Neural progenitor cell (in vitro differentiated cells): Measurements from ENCODE around the gene ARHGAP23. TPM values are rescaled to one million over a fixed set of nuclear protein-coding genes. Genes with fewer than 3 reads are reported as not detected.

Source experiments
- DNase-seq: peaks from one replicate; pipeline ENCODE4 v3.0.0-alpha.2; 2016; ENCODE audit warnings: low spot score
- H2AFZ ChIP-seq: fragments of 200-600 bp; sonication (generic); replicated peaks from 2 replicates; pipeline ENCODE4 v1.6.1; 2016; ENCODE audit warnings: antibody characterized with exemption
- H3F3A ChIP-seq: fragments of 200-600 bp; sonication (generic); 2 replicates; pipeline ENCODE4 v1.6.1; 2016; ENCODE audit warnings: antibody characterized with exemption, low read depth
- H3K27ac ChIP-seq: fragments of 200-600 bp; sonication (generic); 2 replicates; pipeline ENCODE4 v1.5.1; 2016; ENCODE audit warnings: mild to moderate bottlenecking
- H3K27me3 ChIP-seq: fragments of 200-600 bp; sonication (generic); 2 replicates; pipeline ENCODE4 v1.6.1; 2016; ENCODE audit warnings: mild to moderate bottlenecking, moderate library complexity
- H3K36me3 ChIP-seq: fragments of 200-600 bp; sonication (generic); 2 replicates; pipeline ENCODE4 v1.5.1; 2016
- H3K4me1 ChIP-seq: fragments of 200-600 bp; sonication (generic); 2 replicates; pipeline ENCODE4 v1.6.1; 2016; ENCODE audit warnings: mixed run types
- H3K4me2 ChIP-seq: fragments of 200-600 bp; sonication (generic); 2 replicates; pipeline ENCODE4 v1.6.1; 2016
- H3K4me3 ChIP-seq: fragments of 200-600 bp; sonication (generic); 2 replicates; pipeline ENCODE4 v1.5.1; 2016
- H3K79me2 ChIP-seq: fragments of 200-600 bp; sonication (generic); 2 replicates; pipeline ENCODE4 v1.6.1; 2016; ENCODE audit warnings: low read depth
- H3K9ac ChIP-seq: fragments of 200-600 bp; sonication (generic); 2 replicates; pipeline ENCODE4 v1.6.1; 2016
- H3K9me3 ChIP-seq: fragments of 200-600 bp; sonication (generic); 2 replicates; pipeline ENCODE4 v1.5.1; 2016; ENCODE audit warnings: low read depth
- H4K20me1 ChIP-seq: fragments of 200-600 bp; sonication (generic); 2 replicates; pipeline ENCODE4 v1.6.1; 2016; ENCODE audit warnings: low read depth
- H3K27ac Mint-ChIP-seq: 3 replicates; pipeline ENCODE4 v1.8.0; 2021; ENCODE audit warnings: mixed read lengths
- H3K27me3 Mint-ChIP-seq: 2 replicates; pipeline ENCODE4 v1.8.0; 2022; ENCODE audit warnings: low read depth, mild to moderate bottlenecking, inconsistent platforms, moderate library complexity, mixed read lengths; ENCODE audit not compliant: insufficient read depth
- H3K36me3 Mint-ChIP-seq: 3 replicates; pipeline ENCODE4 v1.8.0; 2021; ENCODE audit warnings: mixed read lengths
- H3K4me1 Mint-ChIP-seq: 3 replicates; pipeline ENCODE4 v1.8.0; 2021; ENCODE audit warnings: mixed read lengths
- H3K4me3 Mint-ChIP-seq: 3 replicates; pipeline ENCODE4 v1.8.0; 2021; ENCODE audit warnings: mild to moderate bottlenecking, moderate library complexity, mixed read lengths
- H3K9me3 Mint-ChIP-seq: 3 replicates; pipeline ENCODE4 v1.8.0; 2020; ENCODE audit warnings: mixed read lengths
- EZH2 ChIP-seq: fragments of 200-600 bp; sonication (generic); IDR thresholded peaks from 2 replicates; pipeline ENCODE4 v1.6.1; 2017; ENCODE audit warnings: antibody characterized with exemption, mild to moderate bottlenecking, moderate library complexity
- EZH2phosphoT487 ChIP-seq: fragments of 200-600 bp; sonication (generic); IDR thresholded peaks from 2 replicates; pipeline ENCODE4 v1.6.1; 2017; ENCODE audit warnings: antibody characterized with exemption
- total RNA-seq: library from RNA; depleted of rRNA; stranded (reverse); fragments of >200 nt; gene quantifications from 2 replicates; pipeline ENCODE4 v1.2.3, GENCODE V29; 2015; ENCODE audit warnings: low replicate concordance
- TF ChIP-seq, protein P1 (sequence below): fragments of 200-600 bp; sonication (generic); IDR thresholded peaks from 2 replicates; pipeline ENCODE4 v1.5.1; 2017; ENCODE audit warnings: antibody characterized with exemption, mild to moderate bottlenecking

ARHGAP23 gene
- total RNA-seq, 1 donor from 2014 or later = 6.1 TPM

DNA sequence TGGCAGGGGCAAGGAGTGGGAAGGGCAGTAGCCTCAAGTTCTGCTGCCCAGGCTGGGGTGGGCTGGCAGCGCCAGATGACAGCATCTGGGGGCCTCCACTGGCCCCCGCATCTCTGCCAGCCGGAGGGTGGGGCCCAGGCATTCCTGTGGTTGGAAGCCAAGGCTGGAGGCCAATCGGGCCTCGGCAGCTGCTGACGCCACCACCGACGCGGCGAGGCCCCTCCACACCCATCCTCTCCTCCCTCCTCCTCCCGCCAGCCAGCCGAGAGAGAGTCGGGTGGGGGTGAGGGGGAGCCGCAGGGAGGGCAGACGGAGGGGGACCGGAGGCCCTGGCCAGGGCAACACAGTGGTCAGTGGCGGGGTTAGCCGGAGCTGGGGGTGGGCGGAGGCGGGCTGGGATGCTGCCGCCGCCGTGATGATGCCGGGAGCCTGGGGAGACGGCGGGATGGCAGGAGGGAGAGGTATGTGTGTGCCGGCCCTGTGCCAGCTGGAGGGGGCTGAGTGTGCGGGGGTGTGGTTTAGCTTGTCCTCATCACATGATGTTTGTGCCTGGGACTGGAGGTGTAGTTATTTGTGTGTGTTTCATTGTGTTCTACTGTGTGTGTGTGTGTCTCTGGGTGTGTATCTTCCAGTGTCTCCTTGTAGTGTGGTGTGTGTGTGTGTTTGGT lies 36.6 kb downstream of the ARHGAP23 start:
- Histone ChIP-seq H3K36me3 (no peaks in the 10 kb centered on the region), H3K9me3 (no peaks in the 10 kb centered on the region), H4K20me1 (no peaks in the 10 kb centered on the region), H3K4me1 (peaks cover 10% of the 10 kb centered on the region), H3K4me3 (no peak overlapping the region), H2AFZ (no peak overlapping the region), H3K27me3 (no peaks in the 10 kb centered on the region), H3K79me2 (no peaks in the 10 kb centered on the region), H3K27ac (peak overlapping the region; percentile 35), H3F3A (no peaks in the 10 kb centered on the region), H3K4me2 (no peak overlapping the region), H3K9ac (no peak overlapping the region)
- H3K27me3 Mint-ChIP-seq = peaks cover 13% of the 10 kb centered on the region
- H3K4me1 Mint-ChIP-seq = peaks cover 25% of the 10 kb centered on the region
- peak overlapping the region; percentile 76 for H3K27ac Mint-ChIP-seq
- peak; percentile 55 for DNase-seq
- H3K9me3 Mint-ChIP-seq = peaks cover 3% of the 10 kb centered on the region
- peak overlapping the region; percentile 83 for H3K4me3 Mint-ChIP-seq
- TF ChIP-seq EZH2 (no peak), EZH2phosphoT487 (no peak)
- TF ChIP-seq, protein P1, sequence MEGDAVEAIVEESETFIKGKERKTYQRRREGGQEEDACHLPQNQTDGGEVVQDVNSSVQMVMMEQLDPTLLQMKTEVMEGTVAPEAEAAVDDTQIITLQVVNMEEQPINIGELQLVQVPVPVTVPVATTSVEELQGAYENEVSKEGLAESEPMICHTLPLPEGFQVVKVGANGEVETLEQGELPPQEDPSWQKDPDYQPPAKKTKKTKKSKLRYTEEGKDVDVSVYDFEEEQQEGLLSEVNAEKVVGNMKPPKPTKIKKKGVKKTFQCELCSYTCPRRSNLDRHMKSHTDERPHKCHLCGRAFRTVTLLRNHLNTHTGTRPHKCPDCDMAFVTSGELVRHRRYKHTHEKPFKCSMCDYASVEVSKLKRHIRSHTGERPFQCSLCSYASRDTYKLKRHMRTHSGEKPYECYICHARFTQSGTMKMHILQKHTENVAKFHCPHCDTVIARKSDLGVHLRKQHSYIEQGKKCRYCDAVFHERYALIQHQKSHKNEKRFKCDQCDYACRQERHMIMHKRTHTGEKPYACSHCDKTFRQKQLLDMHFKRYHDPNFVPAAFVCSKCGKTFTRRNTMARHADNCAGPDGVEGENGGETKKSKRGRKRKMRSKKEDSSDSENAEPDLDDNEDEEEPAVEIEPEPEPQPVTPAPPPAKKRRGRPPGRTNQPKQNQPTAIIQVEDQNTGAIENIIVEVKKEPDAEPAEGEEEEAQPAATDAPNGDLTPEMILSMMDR = no peak
- H3K36me3 Mint-ChIP-seq = peaks cover 5% of the 10 kb centered on the region

DNA sequence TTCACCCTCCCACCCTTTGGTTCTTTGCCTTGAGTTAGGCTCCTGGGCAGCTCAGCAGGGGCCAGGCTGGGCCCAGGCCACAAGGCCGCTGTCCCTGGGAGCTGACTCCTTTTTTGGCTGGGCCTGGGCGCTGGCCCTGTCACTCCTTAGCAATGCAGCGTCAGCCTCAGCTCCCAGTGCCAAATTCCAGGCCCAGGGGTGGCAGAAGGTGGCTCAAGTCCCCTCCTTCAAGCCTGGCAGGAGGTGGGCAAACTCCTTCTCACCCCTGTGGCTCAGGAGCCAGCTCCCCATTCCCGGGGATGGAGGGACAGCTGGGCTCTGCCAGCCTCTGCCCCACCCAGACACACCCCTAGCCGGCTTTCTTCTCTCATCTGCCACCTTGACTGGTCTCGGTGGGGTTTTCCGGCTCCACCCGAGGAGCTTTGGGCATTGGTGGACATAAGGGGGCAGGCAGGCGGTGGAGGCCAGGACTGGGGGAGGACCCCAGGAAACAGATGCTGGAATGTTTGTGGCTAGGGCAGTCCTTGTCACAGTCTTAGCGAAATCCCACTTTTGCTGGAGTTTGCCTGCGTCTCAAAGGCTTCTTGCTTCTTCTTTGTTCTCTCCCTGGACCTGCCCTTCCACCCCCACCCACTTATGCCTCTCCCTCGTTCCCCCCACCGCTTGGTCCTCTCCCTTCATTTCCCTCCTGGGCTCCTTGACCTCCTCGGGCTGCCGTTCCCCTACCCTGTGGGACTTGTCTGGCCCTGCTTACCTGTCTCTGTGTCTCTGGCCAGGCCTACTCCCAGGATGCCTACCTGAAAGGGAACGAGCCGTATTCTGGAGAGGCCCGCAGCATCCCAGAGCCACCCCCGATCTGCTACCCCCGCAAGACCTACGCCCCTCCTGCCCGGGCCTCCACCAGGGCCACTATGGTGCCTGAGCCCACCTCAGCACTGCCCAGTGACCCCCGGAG lies 37.4 kb downstream of the ARHGAP23 start:
- H2AFZ ChIP-seq = no peak overlapping the region
- H3F3A ChIP-seq = no peaks in the 10 kb centered on the region
- Mint-ChIP-seq H3K9me3 (peaks cover 3% of the 10 kb centered on the region), H3K27ac (peak overlapping the region; percentile 86), H3K4me1 (peaks cover 22% of the 10 kb centered on the region), H3K27me3 (peaks cover 11% of the 10 kb centered on the region), H3K4me3 (peak overlapping the region; percentile 83), H3K36me3 (peaks cover 5% of the 10 kb centered on the region)
- H3K79me2 ChIP-seq = no peaks in the 10 kb centered on the region
- DNase-seq = no peak
- peaks cover 6% of the 10 kb centered on the region for H3K4me1 ChIP-seq
- no peak overlapping the region for H3K9ac ChIP-seq
- no peak overlapping the region for H3K4me3 ChIP-seq
- H3K4me2 ChIP-seq = no peak overlapping the region
- H3K9me3 ChIP-seq = no peaks in the 10 kb centered on the region
- peak overlapping the region; percentile 35 for H3K27ac ChIP-seq
- no peaks in the 10 kb centered on the region for H3K36me3 ChIP-seq
- TF ChIP-seq EZH2phosphoT487 (no peak), EZH2 (no peak)
- TF ChIP-seq, protein P1 = no peak
- no peaks in the 10 kb centered on the region for H3K27me3 ChIP-seq
- H4K20me1 ChIP-seq = no peaks in the 10 kb centered on the region

DNA sequence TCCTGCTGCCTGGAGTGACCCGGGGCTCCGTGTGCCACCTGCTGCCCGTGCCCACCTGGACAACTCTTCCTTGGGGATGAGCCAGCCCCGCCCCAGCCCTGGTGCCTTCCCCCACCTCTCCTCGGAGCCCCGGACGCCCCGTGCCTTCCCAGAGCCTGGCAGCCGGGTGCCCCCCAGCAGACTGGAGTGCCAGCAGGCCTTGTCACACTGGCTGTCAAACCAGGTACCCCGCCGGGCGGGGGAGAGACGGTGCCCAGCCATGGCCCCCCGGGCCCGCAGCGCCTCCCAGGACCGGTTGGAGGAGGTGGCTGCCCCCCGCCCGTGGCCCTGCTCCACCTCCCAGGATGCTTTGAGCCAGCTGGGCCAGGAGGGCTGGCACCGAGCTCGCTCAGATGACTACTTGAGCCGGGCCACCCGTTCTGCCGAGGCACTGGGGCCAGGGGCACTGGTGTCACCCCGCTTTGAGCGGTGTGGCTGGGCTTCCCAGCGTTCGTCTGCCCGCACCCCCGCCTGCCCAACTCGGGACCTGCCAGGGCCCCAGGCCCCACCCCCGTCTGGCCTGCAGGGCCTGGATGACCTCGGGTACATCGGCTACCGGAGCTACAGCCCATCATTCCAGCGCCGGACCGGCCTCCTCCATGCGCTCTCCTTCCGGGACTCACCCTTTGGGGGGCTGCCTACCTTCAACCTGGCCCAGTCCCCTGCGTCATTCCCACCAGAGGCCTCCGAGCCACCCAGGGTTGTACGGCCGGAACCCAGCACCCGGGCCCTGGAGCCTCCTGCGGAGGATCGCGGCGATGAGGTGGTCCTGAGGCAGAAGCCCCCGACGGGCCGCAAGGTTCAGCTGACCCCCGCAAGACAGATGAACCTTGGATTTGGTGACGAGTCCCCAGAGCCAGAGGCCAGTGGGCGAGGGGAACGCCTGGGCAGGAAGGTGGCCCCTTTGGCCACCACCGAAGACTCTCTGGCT lies 38.4 kb downstream of the ARHGAP23 start:
- Histone ChIP-seq H3K79me2 (no peaks in the 10 kb centered on the region), H4K20me1 (no peaks in the 10 kb centered on the region)

More for the DNA sequence above, 38.4 kb downstream of the ARHGAP23 start:
- Mint-ChIP-seq H3K4me3 (no peak overlapping the region), H3K36me3 (peaks cover 5% of the 10 kb centered on the region), H3K9me3 (peaks cover 3% of the 10 kb centered on the region), H3K27me3 (peaks cover 11% of the 10 kb centered on the region), H3K4me1 (peaks cover 17% of the 10 kb centered on the region), H3K27ac (no peak overlapping the region)
- Histone ChIP-seq H3K27me3 (no peaks in the 10 kb centered on the region), H3K4me3 (no peak overlapping the region), H3K4me1 (peaks cover 6% of the 10 kb centered on the region), H3K9ac (no peak overlapping the region), H3K27ac (no peak overlapping the region), H3K4me2 (no peak overlapping the region), H3K36me3 (no peaks in the 10 kb centered on the region), H3K9me3 (no peaks in the 10 kb centered on the region), H3F3A (no peaks in the 10 kb centered on the region), H2AFZ (no peak overlapping the region)
- DNase-seq = no peak
- TF ChIP-seq EZH2 (no peak), EZH2phosphoT487 (no peak)
- TF ChIP-seq, protein P1 = no peak
